H1 (cell line): ENCODE data around the gene HNF1A. TPM values are rescaled to one million over a fixed set of nuclear protein-coding genes. Genes with fewer than 3 reads are reported as not detected.

Experiments
- CTCF ChIA-PET: fragments of 300-600 bp; sonication (Branson Sonifier 250); formaldehyde crosslinking; loops from one replicate; lab custom pipeline; 2021; ENCODE audit not compliant: partially characterized antibody; lab: Charles Lee
- POLR2A ChIA-PET: fragments of 300-600 bp; sonication (Branson Sonifier 250); formaldehyde crosslinking; loops from one replicate; lab custom pipeline; 2021; ENCODE audit warnings: inconsistent platforms; ENCODE audit not compliant: partially characterized antibody; lab: Charles Lee
- DNase-seq, 2 experiments: peaks; one replicate each; pipeline versions ENCODE4 v3.0.0 to v3.0.0-alpha.2; 2010 to 2022; ENCODE audit warnings: low spot score in 2 of 2, low read depth in 1 of 2, mixed read lengths in 1 of 2
- FAIRE-seq: peaks from 2 replicates; lab custom pipeline; 2011; peaks lifted over from hg19 to GRCh38; lab: Jason Lieb, UNC
- H2AFZ ChIP-seq: 2 replicates; pipeline ENCODE4 v1.8.1; 2012; ENCODE audit warnings: low read length, inconsistent platforms
- H2AK5ac ChIP-seq: 2 replicates; pipeline ENCODE4 v1.6.1; 2013; ENCODE audit warnings: low read depth, low read length
- H2BK120ac ChIP-seq: replicated peaks from 2 replicates; pipeline ENCODE3; 2013; ENCODE audit warnings: low read depth, low read length, inconsistent platforms
- H2BK12ac ChIP-seq: 2 replicates; pipeline ENCODE4 v1.6.1; 2013; ENCODE audit warnings: low read depth, low read length
- H2BK15ac ChIP-seq: 2 replicates; pipeline ENCODE4 v1.6.1; 2013; ENCODE audit warnings: low read length
- H2BK20ac ChIP-seq: 2 replicates; pipeline ENCODE4 v1.6.1; 2013; ENCODE audit warnings: low read length
- H2BK5ac ChIP-seq: 2 replicates; pipeline ENCODE4 v1.6.1; 2013; ENCODE audit warnings: low read depth, low read length
- H3K14ac ChIP-seq: 2 replicates; pipeline ENCODE4 v1.6.1; 2013; ENCODE audit warnings: inconsistent platforms; ENCODE audit not compliant: insufficient read length
- H3K18ac ChIP-seq: 2 replicates; pipeline ENCODE4 v1.6.1; 2013; ENCODE audit warnings: low read length; ENCODE audit errors: extremely low read depth
- H3K23ac ChIP-seq: 2 replicates; pipeline ENCODE4 v1.6.1; 2013; ENCODE audit warnings: inconsistent platforms; ENCODE audit not compliant: insufficient read length
- H3K23me2 ChIP-seq: 2 replicates; pipeline ENCODE4 v1.6.1; 2013; ENCODE audit warnings: low read depth, low read length
- H3K27ac ChIP-seq: 2 replicates; pipeline ENCODE4 v1.6.1; 2011; ENCODE audit warnings: low read depth, low read length, inconsistent platforms
- H3K27me3 ChIP-seq, 4 experiments: replicated peaks in 1 of 4; 1 replicate in 1 of 4; 2 replicates in 3 of 4; pipeline versions ENCODE4 v1.6.1 to v1.8.1; 2011 to 2013; ENCODE audit warnings: low read length in 3 of 4, mild to moderate bottlenecking in 3 of 4, inconsistent platforms in 2 of 4, mixed read lengths in 2 of 4, moderate library complexity in 1 of 4; ENCODE audit not compliant: control insufficient read depth in 3 of 4, insufficient read depth in 3 of 4; ENCODE audit errors: extremely low read depth in 1 of 4
- H3K36me3 ChIP-seq, 4 experiments: 2 replicates each; pipeline versions ENCODE4 v1.6.1 to v1.8.1; 2011 to 2013; ENCODE audit warnings: mild to moderate bottlenecking in 4 of 4, low read length in 3 of 4, moderate library complexity in 2 of 4, control low read depth in 1 of 4, inconsistent platforms in 1 of 4; ENCODE audit not compliant: insufficient read depth in 4 of 4, control insufficient read depth in 2 of 4
- H3K4ac ChIP-seq: replicated peaks from 2 replicates; pipeline ENCODE3; 2013; ENCODE audit warnings: low read length, low read depth, mixed read lengths, inconsistent platforms; ENCODE audit not compliant: insufficient read length
- H3K4me1 ChIP-seq, 4 experiments: replicated peaks in 1 of 4; 1 replicate in 1 of 4; 2 replicates in 3 of 4; pipeline versions ENCODE4 v1.6.1 to v1.8.1; 2011 to 2013; ENCODE audit warnings: low read length in 3 of 4, inconsistent platforms in 2 of 4, mixed read lengths in 1 of 4; ENCODE audit not compliant: insufficient read depth in 4 of 4, control insufficient read depth in 3 of 4
- H3K4me2 ChIP-seq, 2 experiments: 2 replicates each; pipeline versions ENCODE4 v1.6.1 to v1.8.1; 2011 to 2013; ENCODE audit warnings: low read depth in 2 of 2, low read length in 2 of 2, control low read depth in 1 of 2, inconsistent platforms in 1 of 2, mild to moderate bottlenecking in 1 of 2; ENCODE audit not compliant: insufficient read depth in 1 of 2
- H3K4me3 ChIP-seq, 4 experiments: fragments of 200-600, 300-600 bp in 1 of 4; sonication (generic), shearing (Covaris generic), sonication (Bioruptor Twin) in 1 of 4; 2 replicates each; pipeline versions ENCODE4 v1.5.1 to v1.8.1; 2011 to 2016; ENCODE audit warnings: low read length in 4 of 4, low read depth in 3 of 4, control low read depth in 2 of 4, inconsistent platforms in 2 of 4, mild to moderate bottlenecking in 2 of 4, mixed read lengths in 1 of 4, moderate library complexity in 1 of 4; ENCODE audit not compliant: insufficient read depth in 2 of 4; ENCODE audit errors: extremely low read depth in 1 of 4
- H3K56ac ChIP-seq: replicated peaks from 2 replicates; pipeline ENCODE3; 2013; ENCODE audit warnings: low read depth, mild to moderate bottlenecking, mixed read lengths, low read length, inconsistent platforms; ENCODE audit not compliant: insufficient read length
- H3K79me1 ChIP-seq: 2 replicates; pipeline ENCODE4 v1.6.1; 2013; ENCODE audit warnings: low read depth, low read length, control low read depth
- H3K79me2 ChIP-seq, 2 experiments: 2 replicates each; pipeline versions ENCODE4 v1.6.1 to v1.8.1; 2012 to 2013; ENCODE audit warnings: low read length in 2 of 2, mild to moderate bottlenecking in 2 of 2, inconsistent platforms in 1 of 2; ENCODE audit not compliant: insufficient read depth in 2 of 2, control insufficient read depth in 1 of 2
- H3K9ac ChIP-seq, 4 experiments: replicated peaks in 1 of 4; 1 replicate in 1 of 4; 2 replicates in 3 of 4; pipeline versions ENCODE4 v1.6.1 to v1.8.1; 2011 to 2013; ENCODE audit warnings: low read depth in 3 of 4, low read length in 3 of 4, control low read depth in 2 of 4, mild to moderate bottlenecking in 2 of 4, moderate library complexity in 2 of 4, inconsistent platforms in 1 of 4; ENCODE audit errors: extremely low read depth in 1 of 4
- H3K9me3 ChIP-seq, 2 experiments: 2 replicates each; pipeline versions ENCODE4 v1.6.1 to v1.8.1; 2012 to 2013; ENCODE audit warnings: mild to moderate bottlenecking in 2 of 2, moderate library complexity in 2 of 2, control low read depth in 1 of 2, inconsistent platforms in 1 of 2, low read depth in 1 of 2, low read length in 1 of 2, mixed read lengths in 1 of 2; ENCODE audit not compliant: insufficient read depth in 2 of 2
- H4K20me1 ChIP-seq, 2 experiments: replicated peaks in 1 of 2; 2 replicates each; pipeline versions ENCODE3 to v1.8.1; 2011 to 2013; ENCODE audit warnings: inconsistent platforms in 2 of 2, low read length in 2 of 2, mild to moderate bottlenecking in 1 of 2; ENCODE audit not compliant: insufficient read depth in 2 of 2, control insufficient read depth in 1 of 2
- H4K5ac ChIP-seq: 2 replicates; pipeline ENCODE4 v1.6.1; 2013; ENCODE audit warnings: low read length, low read depth, mixed read lengths, inconsistent platforms; ENCODE audit not compliant: insufficient read length
- H4K8ac ChIP-seq: 2 replicates; pipeline ENCODE4 v1.8.0; 2013; ENCODE audit warnings: mild to moderate bottlenecking, moderate library complexity, low read length, inconsistent platforms; ENCODE audit not compliant: insufficient read depth; ENCODE audit errors: extremely low read depth
- H4K91ac ChIP-seq: replicated peaks from 2 replicates; pipeline ENCODE3; 2013; ENCODE audit warnings: low read length, mixed read lengths, inconsistent platforms; ENCODE audit not compliant: insufficient read length
- MAX ChIP-seq: IDR thresholded peaks from 2 replicates; pipeline ENCODE4 v1.6.1; 2012; ENCODE audit warnings: inconsistent platforms
- YY1 ChIP-seq: IDR thresholded peaks from 2 replicates; pipeline ENCODE4 v1.6.1; 2011; ENCODE audit warnings: low read depth, mild to moderate bottlenecking, low read length
- WGBS, 2 experiments: shearing (Covaris generic) in 1 of 2; methylation state at CpG; one replicate each; pipeline versions ENCODE4 v1.1.6 to v1.1.7; 2013 to 2015; ENCODE audit warnings: low lambda C conversion rate in 2 of 2, mixed read lengths in 2 of 2, inconsistent platforms in 1 of 2, low coverage in 1 of 2, missing lambda C conversion rate in 1 of 2; ENCODE audit not compliant: insufficient replicate concordance in 2 of 2, insufficient coverage in 1 of 2, insufficient read length in 1 of 2; ENCODE audit errors: extremely low coverage in 1 of 2, missing lambda C conversion rate in 1 of 2; 5-methylcytosine and 5-hydroxymethylcytosine counted together
- polyA plus RNA-seq, 7 experiments: library from polyadenylated mRNA; depleted of rRNA in 3 of 7; stranded (reverse) in 5 of 7; unstranded in 2 of 7; fragments of >200 nt in 5 of 7; fragments of 200-250 nt in 2 of 7; gene quantifications; 1 replicate in 5 of 7; 2 replicates in 1 of 7; 4 replicates in 1 of 7; pipeline versions ENCODE4 v1.2.1 to v1.2.3, GENCODE V29; 2011 to 2013; ENCODE audit warnings: missing spikeins in 2 of 7, mixed read lengths in 2 of 7
- total RNA-seq: library from RNA; stranded (reverse); fragmentation: NEBNext Ultra II Directional; extraction: Animal tissue kit (Norgen Biotek cat#: 25700); gene quantifications from 2 replicates; pipeline ENCODE4 v1.2.1, GENCODE V29; 2021

Gene HNF1A
- total and polyA plus RNA-seq, 2 of the 8 experiments (the other 6 are each of a cell fraction or from before 2014, with no cell fraction given): not detected

GRCh38 chr12:120940006-120940405 lies 38.3 kb upstream of the HNF1A start:
- Histone ChIP-seq H4K20me1 (no peaks in the 10 kb centered on the region), H2BK15ac (no peak overlapping the region), H3K4me2 (no peak overlapping the region), H2BK120ac (no peak overlapping the region), H2BK5ac (no peak overlapping the region), H4K8ac (no peak overlapping the region), H3K23me2 (0 out of 2 replicates have a peak, but pooled peaks cover 2% of the 10 kb centered on the region), H2AK5ac (no peak overlapping the region), H4K91ac (no peak overlapping the region), H3K9ac (no peak overlapping the region), H3K9me3 (no peaks in the 10 kb centered on the region), H3K4me3 (no peak overlapping the region), H3K4me1 (no peaks in the 10 kb centered on the region), H3K18ac (no peak overlapping the region), H3K4ac (no peak overlapping the region), H3K36me3 (no peaks in the 10 kb centered on the region), H3K27me3 (no peaks in the 10 kb centered on the region), H4K5ac (no peak overlapping the region), H2BK20ac (no peak overlapping the region), H3K79me1 (no peaks in the 10 kb centered on the region), H3K23ac (no peak overlapping the region), H2BK12ac (no peak overlapping the region), H3K79me2 (no peaks in the 10 kb centered on the region), H3K14ac (no peak overlapping the region), H3K27ac (no peak overlapping the region), H2AFZ (no peak overlapping the region), H3K56ac (no peak overlapping the region)
- POLR2A ChIA-PET: interaction anchor here (1.0 kb wide), 1 partner anchor 37 kb away, joined by 3 read pairs; no protein-coding TSS in a partner anchor
- WGBS, 2 experiments: 92% methylated on average over 5 of the region's 5 CpGs; no CpG with 5 or more reads in 1 of the 2 experiments
- FAIRE-seq: no peak
- DNase-seq: no peak
- TF ChIP-seq YY1 (no peak), MAX (no peak)
- CTCF ChIA-PET: interaction anchor here (0.6 to 2.1 kb wide), 7 partner anchors 9 to 121 kb away, joined by 3 to 7 read pairs (median 4); no protein-coding TSS in a partner anchor
